ENCODE results near the gene BANF1.

BANF1 gene

DNA sequence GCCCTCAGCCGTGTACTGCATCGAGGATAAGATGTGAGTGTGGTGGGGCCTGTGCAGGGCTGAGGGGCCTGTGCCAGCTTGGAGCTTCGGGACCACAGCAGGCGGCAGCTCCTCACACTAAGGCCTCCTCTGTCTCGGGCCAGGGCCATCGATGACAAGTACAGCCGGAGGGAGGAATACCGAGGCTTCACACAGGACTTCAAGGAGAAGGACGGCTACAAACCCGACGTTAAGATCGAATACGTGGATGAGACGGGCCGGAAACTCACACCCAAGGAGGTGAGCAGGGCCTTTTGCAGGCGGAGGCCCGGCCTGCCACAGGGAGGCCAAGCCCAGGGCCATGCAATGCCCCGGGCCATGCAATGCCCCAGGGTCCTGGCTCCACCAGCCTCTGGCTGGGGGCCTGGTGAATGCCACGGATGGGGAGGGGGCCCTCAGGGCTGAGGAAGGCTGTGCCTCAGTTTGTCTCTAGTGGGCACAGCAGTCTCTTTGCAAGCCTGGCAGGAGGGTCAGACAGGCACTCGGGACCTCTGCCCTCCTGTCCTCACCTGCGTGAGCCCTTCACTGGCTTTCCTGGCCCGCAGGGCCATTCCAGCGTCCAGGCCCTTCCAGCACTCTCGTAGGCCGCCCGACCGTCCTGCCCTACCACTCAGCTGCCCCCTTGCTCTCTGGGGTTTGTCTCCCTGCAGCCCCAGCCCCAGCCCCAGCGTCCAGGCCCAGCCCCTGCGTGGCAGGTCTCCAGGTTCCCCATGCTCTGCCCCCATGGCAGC, 24.5 kb upstream of the BANF1 start:
- in situ Hi-C loops (cut with HindIII; ENCODE audit: low sequenced_read_pairs) = no loop called here
- no peak for DNase-seq (ENCODE audit: low read depth, low spot score)
- H3K4me3 ChIP-seq (ENCODE audit: low read depth, low read length) = no peak overlapping the region
- no peak for TF ChIP-seq CTCF (IDR thresholded peaks at IDR 0.05; ENCODE audit: low read depth, low read length)

DNA sequence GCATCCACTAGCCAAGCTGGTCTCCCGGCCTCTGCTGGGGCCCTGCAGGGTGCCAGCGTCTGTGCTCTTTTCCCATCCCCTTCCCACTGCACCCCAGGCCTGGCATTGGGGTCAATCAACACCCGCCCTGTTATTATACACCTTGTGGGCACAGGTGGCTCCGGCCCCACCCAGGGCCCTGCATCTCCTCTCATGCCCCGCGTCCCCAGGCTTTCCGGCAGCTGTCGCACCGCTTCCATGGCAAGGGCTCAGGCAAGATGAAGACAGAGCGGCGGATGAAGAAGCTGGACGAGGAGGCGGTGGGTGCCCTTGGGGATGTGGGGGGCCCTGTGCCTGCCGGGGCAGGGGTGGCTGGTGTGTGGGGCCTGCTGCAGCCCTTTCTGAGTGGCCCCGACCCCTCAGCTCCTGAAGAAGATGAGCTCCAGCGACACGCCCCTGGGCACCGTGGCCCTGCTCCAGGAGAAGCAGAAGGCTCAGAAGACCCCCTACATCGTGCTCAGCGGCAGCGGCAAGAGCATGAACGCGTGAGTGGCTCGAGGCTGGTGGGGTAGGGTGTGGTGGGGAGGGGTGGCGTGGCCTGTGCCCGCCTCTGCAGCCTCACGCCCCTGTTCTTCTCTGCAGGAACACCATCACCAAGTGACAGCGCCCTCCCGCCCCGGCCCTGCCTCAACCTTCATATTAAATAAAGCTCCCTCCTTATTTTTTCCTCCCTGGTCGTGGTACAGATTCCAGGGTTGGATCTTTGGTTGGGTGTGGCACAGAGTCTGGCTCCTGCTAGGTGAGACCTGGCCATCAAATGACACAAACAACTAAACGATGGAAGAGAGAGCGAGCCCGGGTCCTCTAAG, 23.7 kb upstream of the BANF1 start:
- DNase-seq (ENCODE audit: low read depth, low spot score) = no peak
- TF ChIP-seq CTCF (IDR thresholded peaks at IDR 0.05; ENCODE audit: low read depth, low read length) = no peak
- in situ Hi-C loops (cut with HindIII; ENCODE audit: low sequenced_read_pairs) = no loop called here
- no peak overlapping the region for H3K4me3 ChIP-seq (ENCODE audit: low read depth, low read length)

DNA sequence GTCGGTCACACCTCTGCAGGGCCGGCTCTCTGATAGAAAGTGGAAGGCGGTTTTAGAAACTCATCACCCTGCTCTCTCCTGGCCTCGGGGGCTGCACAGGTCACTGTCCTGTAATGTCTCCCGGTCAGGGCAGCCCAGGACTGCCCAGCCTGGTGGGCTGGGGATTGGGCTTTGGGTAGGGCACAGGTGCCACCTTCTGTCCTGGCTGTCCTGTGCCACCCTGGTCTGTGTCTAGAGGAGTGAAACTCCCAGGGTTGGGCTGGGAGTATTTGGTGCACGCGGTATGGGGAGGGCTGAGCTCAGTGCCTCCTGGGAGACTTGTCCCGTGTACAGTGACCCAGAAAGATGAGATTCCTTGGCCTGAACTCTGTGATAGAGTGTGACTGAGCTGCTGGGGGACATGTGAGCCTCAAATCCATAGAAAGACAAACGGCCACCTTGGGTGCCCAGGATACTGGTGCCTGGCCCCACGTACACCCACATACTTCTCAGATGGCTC, 23.0 kb upstream of the BANF1 start:
- in situ Hi-C loops (cut with HindIII; ENCODE audit: low sequenced_read_pairs) = no loop called here

GRCh38 chr11:65981101-65981740, 21.1 kb upstream of the BANF1 start:
- no peak overlapping the region for H3K4me3 ChIP-seq (ENCODE audit: low read depth, low read length)
- in situ Hi-C loops (cut with HindIII; ENCODE audit: low sequenced_read_pairs) = no loop called here
- no peak for TF ChIP-seq CTCF (IDR thresholded peaks at IDR 0.05; ENCODE audit: low read depth, low read length)
- DNase-seq (ENCODE audit: low read depth, low spot score) = no peak

More for the DNA sequence above, 23.0 kb upstream of the BANF1 start:
- no peak for TF ChIP-seq CTCF (IDR thresholded peaks at IDR 0.05; ENCODE audit: low read depth, low read length)
- no peak overlapping the region for H3K4me3 ChIP-seq (ENCODE audit: low read depth, low read length)
- no peak for DNase-seq (ENCODE audit: low read depth, low spot score)

GRCh38 chr11:65981972-65982823, 20.1 kb upstream of the BANF1 start:
- TF ChIP-seq CTCF (IDR thresholded peaks at IDR 0.05; ENCODE audit: low read depth, low read length) = no peak
- H3K4me3 ChIP-seq (ENCODE audit: low read depth, low read length) = no peak overlapping the region
- no peak for DNase-seq (ENCODE audit: low read depth, low spot score)
- in situ Hi-C loops (cut with HindIII; ENCODE audit: low sequenced_read_pairs) = no loop called here
